Smooth muscle cell (in vitro differentiated cells): ENCODE measurements around the gene SMARCA2. TPM values are rescaled to one million over a fixed set of nuclear protein-coding genes. Genes with fewer than 3 reads are reported as not detected.

Experiments
- DNase-seq: peaks from one replicate; lab custom pipeline; 2025; ENCODE audit not compliant: unreplicated experiment; lab: John Stamatoyannopoulos, UW
- H2AFZ ChIP-seq: fragments of 200-600 bp; sonication (generic); 2 replicates; pipeline ENCODE4 v1.6.0; 2016; ENCODE audit warnings: antibody characterized with exemption, low read depth, mild to moderate bottlenecking
- H3F3A ChIP-seq: fragments of 200-600 bp; sonication (generic); 2 replicates; pipeline ENCODE4 v1.6.0; 2017; ENCODE audit warnings: antibody characterized with exemption, low read depth
- H3K27ac ChIP-seq: fragments of 200-600 bp; sonication (generic); 2 replicates; pipeline ENCODE4 v1.5.1; 2016; ENCODE audit warnings: low read depth, mild to moderate bottlenecking
- H3K27me3 ChIP-seq: fragments of 200-600 bp; sonication (generic); 2 replicates; pipeline ENCODE4 v1.6.1; 2016; ENCODE audit warnings: low read depth, mild to moderate bottlenecking
- H3K36me3 ChIP-seq: fragments of 200-600 bp; sonication (generic); 2 replicates; pipeline ENCODE4 v1.5.1; 2016; ENCODE audit warnings: low read depth
- H3K4me1 ChIP-seq: fragments of 200-600 bp; sonication (generic); 2 replicates; pipeline ENCODE4 v1.5.1; 2016; ENCODE audit warnings: low read depth
- H3K4me2 ChIP-seq: fragments of 200-600 bp; sonication (generic); 2 replicates; pipeline ENCODE4 v1.6.0; 2016; ENCODE audit warnings: mild to moderate bottlenecking
- H3K4me3 ChIP-seq: fragments of 200-600 bp; sonication (generic); 2 replicates; pipeline ENCODE4 v1.5.1; 2016; ENCODE audit warnings: mild to moderate bottlenecking
- H3K79me2 ChIP-seq: fragments of 200-600 bp; sonication (generic); 2 replicates; pipeline ENCODE4 v1.6.0; 2016; ENCODE audit warnings: low read depth, mild to moderate bottlenecking
- H3K9ac ChIP-seq: fragments of 200-600 bp; sonication (generic); 2 replicates; pipeline ENCODE4 v1.6.0; 2016; ENCODE audit warnings: low read depth
- H3K9me3 ChIP-seq: fragments of 200-600 bp; sonication (generic); replicated peaks from 2 replicates; pipeline ENCODE4 v1.5.1; 2016; ENCODE audit warnings: low read depth
- H4K20me1 ChIP-seq: fragments of 200-600 bp; sonication (generic); 2 replicates; pipeline ENCODE4 v1.6.0; 2016; ENCODE audit warnings: low read depth
- CTCF ChIP-seq: fragments of 200-600 bp; sonication (generic); IDR thresholded peaks from 2 replicates; pipeline ENCODE4 v1.5.1; 2017; ENCODE audit warnings: borderline replicate concordance, mild to moderate bottlenecking, antibody characterized with exemption; ENCODE audit not compliant: insufficient read depth, poor library complexity, severe bottlenecking
- WGBS: methylation state at CpG from one replicate; pipeline ENCODE4 v1.1.7; 2016; ENCODE audit warnings: low lambda C conversion rate; 5-methylcytosine and 5-hydroxymethylcytosine counted together
- polyA plus RNA-seq: library from polyadenylated mRNA; unstranded; fragments of >200 nt; fragmentation: Nextera tagmentation; extraction: Ambion mirVana; gene quantifications from 2 replicates; pipeline ENCODE4 v1.2.1, GENCODE V29; 2016
- total RNA-seq: library from RNA; depleted of rRNA; stranded (reverse); fragments of >200 nt; gene quantifications from 2 replicates; pipeline ENCODE4 v1.2.3, GENCODE V29; 2014

SMARCA2 gene
- total and polyA plus RNA-seq, 2 experiments from 2014 or later: 27.7 to 61.7 TPM

- H3K9me3 ChIP-seq: no peaks in the 10 kb centered on the region
- H3K27ac ChIP-seq: no peak overlapping the region
- H3K27me3 ChIP-seq: no peaks in the 10 kb centered on the region
- H3K79me2 ChIP-seq: no peaks in the 10 kb centered on the region
- H3K36me3 ChIP-seq: no peaks in the 10 kb centered on the region
- H4K20me1 ChIP-seq: no peaks in the 10 kb centered on the region
- H2AFZ ChIP-seq: no peak overlapping the region
- H3K9ac ChIP-seq: no peak overlapping the region
- WGBS: 96% methylated on average over 4 of the region's 4 CpGs
- no peak for TF ChIP-seq CTCF
- no peak overlapping the region for H3K4me3 ChIP-seq
- DNase-seq: no peak
- no peaks in the 10 kb centered on the region for H3K4me1 ChIP-seq
- no peaks in the 10 kb centered on the region for H3F3A ChIP-seq
- no peak overlapping the region for H3K4me2 ChIP-seq
Measured at GRCh38 chr9:2198956-2199635, 183.9 kb downstream of the SMARCA2 start.

DNA sequence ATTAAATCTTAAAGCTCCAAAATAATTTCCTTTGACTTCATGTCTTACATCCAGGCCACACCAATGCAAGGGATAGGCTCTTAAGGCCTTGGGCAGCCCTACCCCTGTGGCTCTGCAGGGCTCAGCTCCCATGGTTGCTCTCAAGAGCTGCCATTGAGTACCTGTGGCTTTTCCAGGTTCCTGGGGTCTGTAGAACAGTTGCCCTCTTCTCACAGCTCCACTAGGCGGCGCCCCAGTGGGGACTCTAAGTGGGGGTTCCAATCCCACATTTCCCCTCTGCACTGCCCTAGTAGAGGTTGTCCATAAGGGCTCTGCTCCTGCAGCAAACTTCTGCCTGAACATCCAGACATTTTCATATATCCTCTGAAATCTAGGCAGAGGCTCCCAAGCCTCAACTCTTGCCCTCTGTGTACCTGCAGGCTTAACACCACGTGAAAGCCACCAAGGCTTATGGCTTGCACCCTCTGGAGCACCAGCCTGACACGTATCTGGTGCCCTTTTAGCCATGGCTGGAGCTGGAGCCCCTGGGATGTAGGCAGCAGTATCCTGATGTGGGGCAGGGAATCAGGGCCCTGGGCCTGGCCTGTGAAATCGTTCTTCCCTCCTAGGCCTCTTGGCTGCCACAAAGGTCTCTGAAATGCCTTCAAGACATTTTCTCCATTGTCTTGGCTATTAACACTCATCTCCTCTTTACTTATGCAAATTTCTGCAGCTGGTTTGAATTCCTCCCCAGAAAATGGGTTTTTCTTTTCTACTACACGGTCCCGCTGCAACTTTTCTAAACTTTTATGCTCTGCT lies 185.1 kb downstream of the SMARCA2 start:
- H3K4me1 ChIP-seq: no peaks in the 10 kb centered on the region

GRCh38 chr9:2208465-2208864 lies 193.3 kb downstream of the SMARCA2 start:
- no peaks in the 10 kb centered on the region for H3K79me2 ChIP-seq
- H3K27me3 ChIP-seq: no peaks in the 10 kb centered on the region
- no peak overlapping the region for H3K27ac ChIP-seq
- no peak for DNase-seq
- no peak overlapping the region for H3K4me3 ChIP-seq
- no peak overlapping the region for H2AFZ ChIP-seq
- WGBS: 27% methylated on average over 4 of the region's 4 CpGs
- H3K4me2 ChIP-seq: no peak overlapping the region
- peaks cover 5% of the 10 kb centered on the region for H3F3A ChIP-seq
- H3K9me3 ChIP-seq: no peaks in the 10 kb centered on the region
- no peaks in the 10 kb centered on the region for H3K4me1 ChIP-seq
- TF ChIP-seq CTCF: no peak
- no peaks in the 10 kb centered on the region for H4K20me1 ChIP-seq
- no peaks in the 10 kb centered on the region for H3K36me3 ChIP-seq
- no peak overlapping the region for H3K9ac ChIP-seq

More for the DNA sequence above, 185.1 kb downstream of the SMARCA2 start:
- no peak for DNase-seq
- 85% methylated on average over 7 of the region's 7 CpGs for WGBS
- Histone ChIP-seq H3K27me3 (no peaks in the 10 kb centered on the region), H3K9me3 (no peaks in the 10 kb centered on the region), H3K27ac (no peak overlapping the region), H3K36me3 (no peaks in the 10 kb centered on the region), H3K4me3 (no peak overlapping the region), H3K4me2 (no peak overlapping the region), H4K20me1 (no peaks in the 10 kb centered on the region), H3K9ac (no peak overlapping the region), H3F3A (no peaks in the 10 kb centered on the region), H2AFZ (no peak overlapping the region), H3K79me2 (no peaks in the 10 kb centered on the region)
- TF ChIP-seq CTCF: no peak

GRCh38 chr9:2208991-2209390 lies 193.8 kb downstream of the SMARCA2 start:
- H3K4me1 ChIP-seq: no peaks in the 10 kb centered on the region
- no peak overlapping the region for H2AFZ ChIP-seq
- H3F3A ChIP-seq: peaks cover 5% of the 10 kb centered on the region
- no peaks in the 10 kb centered on the region for H3K27me3 ChIP-seq
- no peaks in the 10 kb centered on the region for H3K36me3 ChIP-seq
- peak overlapping the region; percentile 35 for H3K4me2 ChIP-seq
- DNase-seq: no peak
- TF ChIP-seq CTCF: no peak
- H3K9ac ChIP-seq: no peak overlapping the region
- no peaks in the 10 kb centered on the region for H3K79me2 ChIP-seq
- no peak overlapping the region for H3K27ac ChIP-seq
- H3K4me3 ChIP-seq: no peak overlapping the region
- no peaks in the 10 kb centered on the region for H4K20me1 ChIP-seq
- no peaks in the 10 kb centered on the region for H3K9me3 ChIP-seq
